GM18867 (cell line): ENCODE data around the gene SIRT6.
"Not testable (repeated sequence)": the region's sequence is repeated elsewhere in the genome, so short reads cannot be mapped to it uniquely, and the experiment has no call there.

Source experiments
- ATAC-seq: cut with Tn5 transposase; IDR thresholded peaks from one replicate; pipeline ENCODE4 v1.9.1; 2021; ENCODE audit warnings: mild to moderate bottlenecking, moderate library complexity; ENCODE audit not compliant: unreplicated experiment

Gene SIRT6

DNA sequence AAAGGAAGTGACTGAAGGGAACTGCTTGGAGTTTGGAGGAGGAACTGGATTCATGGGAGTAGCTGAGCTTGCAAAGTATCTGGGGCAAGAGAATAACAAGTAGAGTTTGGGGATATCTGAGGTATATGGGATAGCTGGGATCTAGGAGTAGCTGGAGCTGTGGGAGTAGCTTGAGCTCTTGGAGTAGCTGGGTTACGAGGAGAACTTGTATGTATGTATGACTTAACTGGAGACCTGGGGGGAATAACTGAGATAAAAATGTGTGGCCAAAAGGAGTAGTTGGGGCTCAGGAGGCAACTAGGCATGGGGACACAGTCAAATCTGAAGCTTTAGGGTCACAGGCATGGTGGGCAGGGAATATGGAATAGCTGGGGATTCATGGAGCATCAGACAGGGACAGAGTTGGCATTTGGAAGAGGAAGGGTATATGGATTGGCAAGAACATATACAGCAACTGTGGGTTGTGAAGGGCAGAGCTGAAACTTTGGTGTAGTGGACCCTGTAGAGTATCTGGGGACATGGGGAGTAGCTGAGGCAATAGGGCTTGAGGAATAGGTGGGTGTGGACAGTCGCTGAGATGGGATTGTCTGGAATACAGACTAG lies 18.7 kb upstream of the SIRT6 start:
- ATAC-seq: no peak

GRCh38 chr19:4199699-4200293 lies 17.4 kb upstream of the SIRT6 start:
- no peak for ATAC-seq

DNA sequence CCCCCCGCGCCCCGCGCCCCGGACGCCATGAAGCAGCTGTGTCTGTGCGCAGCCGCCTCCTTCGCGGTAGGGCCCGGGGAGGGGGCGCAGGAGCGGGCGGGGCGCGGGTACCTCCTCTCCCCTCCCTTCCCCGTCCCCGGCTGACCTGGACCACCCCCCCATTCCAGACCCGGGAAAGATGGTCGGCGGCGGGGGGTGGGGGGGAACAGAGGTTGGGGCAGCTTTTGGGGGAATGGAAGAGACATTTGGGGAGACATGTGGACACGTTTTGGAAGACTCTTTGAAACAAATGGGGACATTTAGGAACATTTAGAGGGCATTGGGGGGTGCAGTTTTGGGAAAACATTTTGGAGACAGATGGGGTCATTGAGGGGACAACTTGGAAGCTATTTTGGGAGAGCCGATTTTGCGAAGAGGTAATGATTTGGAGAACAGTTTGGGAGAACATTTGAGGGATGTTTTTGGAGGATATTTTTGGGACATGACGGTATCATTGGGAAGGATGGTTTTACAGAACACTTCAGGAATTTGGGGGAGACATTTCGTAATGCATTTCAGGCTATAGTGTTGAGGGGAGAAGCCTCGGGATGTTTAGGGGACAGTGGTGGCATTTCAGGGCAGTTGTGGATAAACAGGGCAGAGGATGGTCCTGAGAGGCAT lies 16.2 kb upstream of the SIRT6 start:
- no peak for ATAC-seq

DNA sequence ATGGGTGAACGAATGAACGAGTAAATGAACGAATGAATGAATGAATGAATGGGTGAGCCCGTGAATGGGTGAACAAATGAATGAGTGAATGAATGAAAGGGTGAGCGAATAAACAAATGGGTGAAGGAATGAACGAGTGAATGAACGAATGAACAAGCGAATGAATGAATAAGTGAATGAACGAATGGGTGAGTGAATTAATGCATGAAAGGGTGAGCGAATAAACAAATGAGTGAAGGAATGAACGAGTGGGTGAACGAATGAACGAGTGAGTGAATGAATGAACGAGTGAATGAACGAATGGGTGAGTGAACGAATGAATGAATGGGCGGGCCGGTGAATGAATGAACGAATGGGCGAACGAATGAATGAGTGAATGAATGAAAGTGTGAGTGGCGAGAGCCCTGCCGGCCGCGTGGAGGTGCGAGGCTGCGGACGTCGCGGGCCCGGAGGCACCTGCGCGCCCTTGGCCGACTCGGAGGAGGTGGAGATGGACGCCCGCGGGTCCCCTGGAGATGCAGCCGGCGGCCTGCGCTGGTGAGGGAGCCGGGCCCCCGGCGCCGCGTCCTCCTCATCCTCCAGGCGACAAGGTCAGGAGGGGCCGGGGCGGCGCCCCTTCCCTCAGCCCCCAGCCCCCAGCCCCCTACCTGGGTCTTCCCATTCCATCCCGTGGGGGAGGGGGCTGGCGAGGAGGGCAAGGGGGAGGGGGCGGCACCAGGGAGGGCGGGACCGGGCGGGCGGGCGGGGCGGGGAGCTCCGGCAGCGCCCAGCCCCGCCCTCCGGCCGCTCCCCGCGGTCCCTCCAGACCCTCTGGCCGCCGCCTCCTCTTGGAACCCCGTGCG lies 15.5 kb upstream of the SIRT6 start:
- no peak for ATAC-seq

DNA sequence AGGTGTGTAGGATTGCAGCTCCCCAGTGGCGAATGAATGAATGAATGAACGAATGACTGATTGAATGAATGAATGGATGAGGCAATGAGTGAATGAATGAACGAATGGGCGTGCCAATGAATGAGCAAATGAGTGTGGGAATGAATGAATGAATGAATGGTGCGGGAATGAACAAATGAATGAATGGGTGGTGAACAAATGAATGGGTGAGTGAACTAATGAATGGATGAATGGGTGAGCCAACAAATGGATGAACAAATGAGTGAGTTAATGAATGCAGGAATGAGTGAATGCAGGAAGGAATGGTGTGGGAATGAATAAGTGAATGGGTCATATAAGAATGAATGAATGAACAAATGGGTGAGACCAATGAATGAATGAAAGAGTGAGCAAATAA lies 14.9 kb upstream of the SIRT6 start:
- ATAC-seq: no peak

DNA sequence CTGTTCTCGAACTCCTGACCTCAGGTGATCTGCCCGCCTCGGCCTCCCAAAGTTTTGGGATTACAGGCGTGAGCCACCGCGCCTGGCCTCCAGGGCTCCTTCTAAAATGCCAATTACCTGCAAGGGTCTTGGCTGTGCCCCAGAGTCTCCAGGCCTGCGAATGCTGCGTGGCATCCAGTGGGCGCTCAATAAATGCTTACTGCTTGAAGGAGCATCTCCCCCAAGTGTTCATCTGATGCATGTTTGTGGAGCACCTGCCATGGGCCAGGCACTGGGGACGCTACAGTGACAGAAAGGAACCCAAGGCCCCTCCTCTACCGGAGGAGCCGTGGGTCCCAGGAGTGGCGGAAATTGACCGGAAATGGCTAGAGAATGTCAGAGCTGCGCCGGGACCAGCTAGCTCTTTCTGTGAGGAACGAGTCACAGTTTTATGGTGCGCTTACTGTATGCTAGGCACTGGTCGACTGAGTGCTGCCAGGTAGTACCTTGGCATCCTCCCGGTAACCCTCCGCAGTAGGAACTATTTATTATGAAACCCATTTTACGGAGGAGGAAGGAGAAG lies 14.3 kb upstream of the SIRT6 start:
- no peak for ATAC-seq

- no peak for ATAC-seq
Measured at GRCh38 chr19:4196009-4196408, 13.6 kb upstream of the SIRT6 start.

- ATAC-seq: no peak
Measured at GRCh38 chr19:4194353-4194752, 12.0 kb upstream of the SIRT6 start.

GRCh38 chr19:4192537-4192936 lies 10.2 kb upstream of the SIRT6 start:
- ATAC-seq: not testable (repeated sequence)

GRCh38 chr19:4189641-4190040 lies 7.3 kb upstream of the SIRT6 start:
- ATAC-seq: no peak

- no peak for ATAC-seq
Measured at GRCh38 chr19:4187313-4188122, 5.2 kb upstream of the SIRT6 start.

DNA sequence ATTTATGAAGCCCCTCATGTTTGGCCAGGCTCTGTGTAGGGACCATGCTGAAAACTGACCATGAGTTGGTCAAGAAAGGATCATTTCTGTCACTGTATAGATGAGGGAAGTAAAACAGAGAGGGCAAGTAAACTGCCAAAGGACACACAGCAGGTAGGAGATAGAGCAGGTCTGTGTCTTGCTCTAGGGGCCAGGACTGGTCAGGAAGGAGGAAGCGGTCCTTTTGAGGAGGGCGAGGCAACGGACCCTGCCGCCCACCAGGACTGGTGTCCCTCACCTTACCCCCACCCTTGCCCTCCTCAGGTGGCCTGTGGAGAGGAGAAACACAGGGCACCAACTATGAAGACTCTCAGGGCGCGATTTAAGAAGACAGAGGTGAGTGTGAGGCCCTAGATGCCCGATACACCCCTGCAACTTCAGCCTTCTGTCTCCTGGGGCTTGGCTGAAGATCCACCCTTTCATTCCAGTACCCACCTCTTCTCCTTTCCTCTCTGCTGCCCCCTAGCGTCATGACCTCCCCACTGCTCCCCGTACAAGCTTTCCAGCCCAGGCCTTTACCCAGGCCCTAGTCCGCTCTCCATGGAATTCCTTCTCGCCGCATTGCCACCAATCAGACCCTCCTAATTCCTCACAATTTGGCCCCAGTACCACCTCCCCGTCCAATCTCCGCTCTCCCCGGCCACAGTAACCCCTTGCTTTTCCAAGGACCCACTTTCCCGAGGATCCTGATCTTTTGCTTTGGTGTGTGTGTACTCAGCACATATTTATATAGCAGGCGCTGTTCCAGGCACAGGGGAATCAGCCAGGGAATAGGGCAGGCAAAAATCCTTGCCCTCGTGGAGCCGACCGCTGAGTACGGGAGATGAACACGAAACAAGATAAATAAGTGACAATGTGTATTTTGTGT lies 4.0 kb upstream of the SIRT6 start:
- no peak for ATAC-seq

- no peak for ATAC-seq
Measured at GRCh38 chr19:4185413-4186086, 3.2 kb upstream of the SIRT6 start.

- ATAC-seq: no peak
Measured at GRCh38 chr19:4184718-4185352, 2.5 kb upstream of the SIRT6 start.

DNA sequence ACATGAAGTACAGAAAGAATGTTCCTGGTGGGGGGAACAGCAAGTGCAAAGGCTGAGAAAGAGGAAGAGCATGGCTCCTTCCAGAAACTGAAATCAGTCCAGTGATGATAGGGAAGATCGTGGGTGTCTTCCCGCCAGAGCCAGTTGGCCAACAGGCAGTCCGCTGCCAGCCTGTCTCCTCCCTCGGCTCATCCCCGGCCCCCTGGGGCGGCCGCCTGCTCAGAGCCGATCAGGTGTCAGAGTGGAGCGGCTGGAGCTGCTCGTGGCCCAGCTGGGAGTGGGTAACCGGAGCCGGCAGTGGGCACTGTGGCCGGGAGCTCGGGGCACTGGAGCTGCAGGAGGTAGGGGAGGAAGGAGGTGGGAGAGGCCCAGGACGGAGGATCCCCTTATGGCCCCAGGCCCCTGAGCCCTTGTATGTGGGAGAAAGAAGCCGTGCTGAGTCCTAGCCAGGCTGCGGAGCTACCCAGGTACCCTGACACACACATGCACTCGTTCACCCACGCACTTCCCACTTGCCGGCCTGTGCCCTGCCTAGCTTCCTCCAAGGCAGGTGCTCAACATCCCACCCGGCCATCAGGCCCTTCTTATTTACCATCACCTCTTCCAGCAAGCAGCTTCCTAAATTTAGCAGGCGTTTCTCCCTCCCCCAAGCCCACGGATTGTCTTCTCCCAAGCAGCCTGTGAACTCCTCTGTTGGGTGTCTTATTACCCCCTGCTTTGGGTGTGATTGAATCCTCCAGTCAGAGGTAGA lies 1.8 kb upstream of the SIRT6 start:
- ATAC-seq: no peak

- no peak for ATAC-seq
Measured at GRCh38 chr19:4181053-4181508, 1.3 kb downstream of the SIRT6 start.

DNA sequence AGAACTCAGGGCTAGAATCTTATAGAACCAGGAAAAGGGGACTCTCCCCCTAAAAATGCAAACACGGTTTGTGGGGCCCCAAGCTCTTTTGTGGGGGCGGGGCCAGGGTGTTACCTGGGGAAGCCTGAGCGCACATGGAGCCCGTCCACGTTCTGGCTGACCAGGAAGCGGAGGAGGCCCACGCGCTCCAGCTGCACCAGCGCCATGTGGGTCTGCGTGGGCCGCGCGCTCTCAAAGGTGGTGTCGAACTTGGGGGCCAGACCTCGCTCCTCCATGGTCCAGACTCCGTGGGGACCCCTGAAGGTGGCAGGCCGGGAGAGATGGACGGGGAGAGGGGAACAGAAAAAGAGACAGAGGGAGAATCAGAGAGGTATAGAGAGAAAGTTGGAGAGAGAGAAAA lies 3.4 kb downstream of the SIRT6 start:
- no peak for ATAC-seq

GRCh38 chr19:4177146-4177545 lies 5.2 kb downstream of the SIRT6 start:
- no peak for ATAC-seq
